ENCODE results near the gene TNFAIP3.

Gene TNFAIP3

DNA sequence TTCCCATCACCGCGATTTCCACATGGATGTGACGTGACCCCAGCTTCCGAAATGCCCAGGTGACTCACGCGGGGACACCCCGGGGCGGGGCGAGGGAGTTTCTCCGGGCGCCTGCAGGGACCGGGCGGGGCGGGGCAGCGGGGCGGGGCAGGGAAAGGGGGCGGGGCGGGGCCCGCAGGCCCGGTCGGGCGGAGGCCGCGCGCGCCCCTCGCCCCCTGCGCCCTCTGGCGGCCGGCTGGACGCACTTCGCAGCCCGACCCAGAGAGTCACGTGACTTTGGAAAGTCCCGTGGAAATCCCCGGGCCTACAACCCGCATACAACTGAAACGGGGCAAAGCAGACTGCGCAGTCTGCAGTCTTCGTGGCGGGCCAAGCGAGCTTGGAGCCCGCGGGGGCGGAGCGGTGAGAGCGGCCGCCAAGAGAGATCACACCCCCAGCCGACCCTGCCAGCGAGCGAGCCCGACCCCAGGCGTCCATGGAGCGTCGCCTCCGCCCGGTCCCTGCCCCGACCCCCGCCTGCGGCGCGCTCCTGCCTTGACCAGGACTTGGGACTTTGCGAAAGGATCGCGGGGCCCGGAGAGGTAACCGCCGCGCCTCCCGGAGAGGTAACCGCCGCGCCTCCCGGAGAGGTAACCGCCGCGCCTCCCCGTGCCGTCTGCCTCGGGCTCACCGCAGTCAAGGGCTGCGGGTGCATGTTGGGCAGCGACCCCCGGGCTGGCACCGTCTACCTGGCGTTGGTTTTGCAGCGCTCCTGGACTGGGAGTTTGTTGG is at the start of gene TNFAIP3:
TNFAIP3 (plus strand) TSS at position 346 of the 771 bp plus-strand sequence. CDS start 3,969 bp downstream, outside the sequence.
- H3K4me1 ChIP-seq (ENCODE audit: low read length): peaks cover 18% of the 10 kb centered on the region
- peaks cover 71% of the 10 kb centered on the region for H3K79me2 ChIP-seq (ENCODE audit: low read length)
- H4K20me1 ChIP-seq (ENCODE audit: insufficient read depth, low read length): peaks cover 13% of the 10 kb centered on the region; the same call in 1 of the 2 replicates
- H3K9me3 ChIP-seq (ENCODE audit: insufficient read depth, low read length): no peaks in the 10 kb centered on the region
- H3K4me3 ChIP-seq (ENCODE audit: low read length): peak within 1 kb of the TSS; percentile 89
- peak within 1 kb of the TSS; percentile 98 for H3K9ac ChIP-seq (ENCODE audit: low read length)
- peak within 1 kb of the TSS; percentile 99 for H3K27ac ChIP-seq (ENCODE audit: low read length)
- peak within 1 kb of the TSS; percentile 100 for H3K4me2 ChIP-seq (ENCODE audit: low read length)
- no peaks in the 10 kb centered on the region for H3K27me3 ChIP-seq (ENCODE audit: low read depth, low read length)
- H3K36me3 ChIP-seq (replicated peaks; ENCODE audit: low read depth, low read length): peaks cover 47% of the 10 kb centered on the region
- H2AFZ ChIP-seq (ENCODE audit: low read depth, low read length): peak within 1 kb of the TSS; percentile 17; the same call in 1 of the 2 replicates
- peak; percentile 37 for TF ChIP-seq CTCF (IDR thresholded peaks at IDR 0.05; ENCODE audit: low read depth, low read length)
- no peak for TF ChIP-seq EZH2phosphoT487 (IDR thresholded peaks at IDR 0.05; ENCODE audit: low read depth)

- H4K20me1 ChIP-seq (ENCODE audit: insufficient read depth, low read length): no peaks in the 10 kb centered on the region
Measured at GRCh38 chr6:137818440-137818839, 48.6 kb upstream of the TNFAIP3 start.

DNA sequence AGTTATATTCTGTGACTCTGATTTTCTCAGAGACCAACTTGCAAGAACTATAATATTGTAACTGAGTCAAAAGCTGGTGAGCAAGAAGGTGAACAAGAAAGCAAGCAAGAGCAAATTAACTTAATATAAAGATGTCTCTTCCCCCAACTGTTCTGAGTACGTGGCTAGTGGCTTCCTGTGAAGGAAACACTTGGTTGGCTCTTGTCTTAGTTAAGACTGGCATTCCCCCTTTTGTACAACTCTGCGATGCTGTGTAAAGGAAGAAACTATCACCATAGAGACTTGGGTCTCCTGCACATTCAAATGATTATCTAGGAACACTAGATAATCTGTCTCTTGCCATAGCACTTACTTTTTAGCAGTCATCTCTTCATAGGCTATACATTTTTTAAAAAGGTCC is 47.3 kb upstream of the TNFAIP3 start:
- no peaks in the 10 kb centered on the region for H3K36me3 ChIP-seq (replicated peaks; ENCODE audit: low read depth, low read length)
- no peaks in the 10 kb centered on the region for H3K9me3 ChIP-seq (ENCODE audit: insufficient read depth, low read length)
- H4K20me1 ChIP-seq (ENCODE audit: insufficient read depth, low read length): no peaks in the 10 kb centered on the region
- no peak overlapping the region for H3K4me3 ChIP-seq (ENCODE audit: low read length)
- H3K27ac ChIP-seq (ENCODE audit: low read length): 0 out of 2 replicates have a peak overlapping the region, but pooled peaks have one; percentile 13
- no peaks in the 10 kb centered on the region for H3K27me3 ChIP-seq (ENCODE audit: low read depth, low read length)
- H3K79me2 ChIP-seq (ENCODE audit: low read length): no peaks in the 10 kb centered on the region
- TF ChIP-seq CTCF (IDR thresholded peaks at IDR 0.05; ENCODE audit: low read depth, low read length) (no peak), EZH2phosphoT487 (IDR thresholded peaks at IDR 0.05; ENCODE audit: low read depth) (no peak)
- peak overlapping the region; percentile 52 for H3K4me2 ChIP-seq (ENCODE audit: low read length)
- peak overlapping the region; percentile 71 for H2AFZ ChIP-seq (ENCODE audit: low read depth, low read length)
- H3K4me1 ChIP-seq (ENCODE audit: low read length): peaks cover 31% of the 10 kb centered on the region
- H3K9ac ChIP-seq (ENCODE audit: low read length): no peak overlapping the region

More at GRCh38 chr6:137818440-137818839, 48.6 kb upstream of the TNFAIP3 start:
- H3K4me3 ChIP-seq (ENCODE audit: low read length): no peak overlapping the region
- H3K36me3 ChIP-seq (replicated peaks; ENCODE audit: low read depth, low read length): no peaks in the 10 kb centered on the region
- no peak overlapping the region for H2AFZ ChIP-seq (ENCODE audit: low read depth, low read length)
- no peaks in the 10 kb centered on the region for H3K27me3 ChIP-seq (ENCODE audit: low read depth, low read length)
- H3K27ac ChIP-seq (ENCODE audit: low read length): no peak overlapping the region
- no peaks in the 10 kb centered on the region for H3K9me3 ChIP-seq (ENCODE audit: insufficient read depth, low read length)
- no peaks in the 10 kb centered on the region for H3K79me2 ChIP-seq (ENCODE audit: low read length)
- no peak overlapping the region for H3K4me2 ChIP-seq (ENCODE audit: low read length)
- no peak for TF ChIP-seq EZH2phosphoT487 (IDR thresholded peaks at IDR 0.05; ENCODE audit: low read depth)
- no peak for TF ChIP-seq CTCF (IDR thresholded peaks at IDR 0.05; ENCODE audit: low read depth, low read length)
- no peak overlapping the region for H3K9ac ChIP-seq (ENCODE audit: low read length)
- H3K4me1 ChIP-seq (ENCODE audit: low read length): peaks cover 26% of the 10 kb centered on the region

GRCh38 chr6:137820425-137820824 is 46.6 kb upstream of the TNFAIP3 start:
- no peaks in the 10 kb centered on the region for H3K79me2 ChIP-seq (ENCODE audit: low read length)
- no peak overlapping the region for H3K4me3 ChIP-seq (ENCODE audit: low read length)
- no peaks in the 10 kb centered on the region for H3K36me3 ChIP-seq (replicated peaks; ENCODE audit: low read depth, low read length)
- no peak overlapping the region; the same call in 1 of the 2 replicates for H2AFZ ChIP-seq (ENCODE audit: low read depth, low read length)
- no peaks in the 10 kb centered on the region for H3K27me3 ChIP-seq (ENCODE audit: low read depth, low read length)
- no peak overlapping the region for H3K4me2 ChIP-seq (ENCODE audit: low read length)
- no peaks in the 10 kb centered on the region for H4K20me1 ChIP-seq (ENCODE audit: insufficient read depth, low read length)
- no peak overlapping the region for H3K9ac ChIP-seq (ENCODE audit: low read length)
- 0 out of 2 replicates have a peak overlapping the region, but pooled peaks have one; percentile 13 for H3K27ac ChIP-seq (ENCODE audit: low read length)
- no peak for TF ChIP-seq EZH2phosphoT487 (IDR thresholded peaks at IDR 0.05; ENCODE audit: low read depth)
- no peak for TF ChIP-seq CTCF (IDR thresholded peaks at IDR 0.05; ENCODE audit: low read depth, low read length)
- H3K9me3 ChIP-seq (ENCODE audit: insufficient read depth, low read length): no peaks in the 10 kb centered on the region
- peaks cover 31% of the 10 kb centered on the region for H3K4me1 ChIP-seq (ENCODE audit: low read length)
